Activated naive CD4-positive, alpha-beta T cell treated with anti-CD3 and anti-CD28 coated beads for 36 hours (primary cell): Measurements from ENCODE around the gene RCOR1. TPM values are rescaled to one million over a fixed set of nuclear protein-coding genes. Genes with fewer than 3 reads are reported as not detected.
"Not testable (repeated sequence)": the region's sequence is repeated elsewhere in the genome, so short reads cannot be mapped to it uniquely, and the experiment has no call there.

Source experiments
- CTCF ChIA-PET: fragments of 350-600 bp; sonication (Branson Sonifier 250); formaldehyde crosslinking; loops from one replicate; lab custom pipeline; 2021; ENCODE audit warnings: antibody characterized with exemption; lab: Charles Lee
- DNase-seq: peaks from one replicate; pipeline ENCODE4 v3.0.0-alpha.2; 2020
- H3K27ac Mint-ChIP-seq: one replicate; pipeline ENCODE4 v1.8.0; 2021; ENCODE audit warnings: mild to moderate bottlenecking, mixed read lengths
- H3K27me3 Mint-ChIP-seq: one replicate; pipeline ENCODE4 v1.8.0; 2021; ENCODE audit warnings: low read depth, mixed read lengths
- H3K36me3 Mint-ChIP-seq: one replicate; pipeline ENCODE4 v1.8.0; 2021; ENCODE audit warnings: low read depth, mixed read lengths
- H3K4me1 Mint-ChIP-seq: one replicate; pipeline ENCODE4 v1.8.0; 2021; ENCODE audit warnings: low read depth, mixed read lengths
- H3K4me3 Mint-ChIP-seq: one replicate; pipeline ENCODE4 v1.8.0; 2021; ENCODE audit warnings: mild to moderate bottlenecking, moderate library complexity, mixed read lengths
- H3K9me3 Mint-ChIP-seq: one replicate; pipeline ENCODE4 v1.8.0; 2021; ENCODE audit warnings: mixed read lengths
- intact Hi-C: fragments of 100-400 bp; cut with micrococcal nuclease; formaldehyde crosslinking; loops from one replicate; pipeline ENCODE4 v1.15.1; 2023
- total RNA-seq, 2 experiments: library from RNA; stranded (reverse); gene quantifications; one replicate each; pipeline ENCODE4 v1.2.3, GENCODE V29; 2021

The RCOR1 gene
- total RNA-seq, 2 experiments from 2014 or later: 11.9 to 12.2 TPM

- Mint-ChIP-seq H3K36me3 (peaks cover 9% of the 10 kb centered on the region), H3K4me3 (no peak overlapping the region), H3K4me1 (peaks cover 50% of the 10 kb centered on the region), H3K27ac (no peak overlapping the region), H3K9me3 (no peaks in the 10 kb centered on the region), H3K27me3 (no peaks in the 10 kb centered on the region)
- DNase-seq: no peak
- CTCF ChIA-PET: interaction anchor here (0.5 to 2.1 kb wide), 2 partner anchors 9 to 969 kb away, joined by 3 to 12 read pairs; no protein-coding TSS in a partner anchor
- intact Hi-C loops: no loop called here
Observed at GRCh38 chr14:102603293-102603907, 11.0 kb downstream of the RCOR1 start.

- H3K27ac Mint-ChIP-seq: no peak overlapping the region
- no peak overlapping the region for H3K4me3 Mint-ChIP-seq
- H3K36me3 Mint-ChIP-seq: peaks cover 9% of the 10 kb centered on the region
- H3K4me1 Mint-ChIP-seq: peaks cover 49% of the 10 kb centered on the region
- H3K27me3 Mint-ChIP-seq: no peaks in the 10 kb centered on the region
- intact Hi-C loops: no loop called here
- no peaks in the 10 kb centered on the region for H3K9me3 Mint-ChIP-seq
- CTCF ChIA-PET: interaction anchor here (0.5 to 2.1 kb wide), 2 partner anchors 10 to 969 kb away, joined by 3 to 12 read pairs; no protein-coding TSS in a partner anchor
- no peak for DNase-seq
Observed at GRCh38 chr14:102604183-102604582, 11.7 kb downstream of the RCOR1 start.

GRCh38 chr14:102605029-102605428 lies 12.6 kb downstream of the RCOR1 start:
- Mint-ChIP-seq H3K27me3 (no peaks in the 10 kb centered on the region), H3K4me1 (peaks cover 45% of the 10 kb centered on the region), H3K27ac (no peak overlapping the region), H3K36me3 (peaks cover 7% of the 10 kb centered on the region), H3K4me3 (no peak overlapping the region), H3K9me3 (no peaks in the 10 kb centered on the region)
- CTCF ChIA-PET: no interaction called here
- intact Hi-C loops: no loop called here
- DNase-seq: no peak

GRCh38 chr14:102606296-102606695 lies 13.8 kb downstream of the RCOR1 start:
- peak; percentile 25 for DNase-seq
- Mint-ChIP-seq H3K27me3 (no peaks in the 10 kb centered on the region), H3K4me1 (peaks cover 46% of the 10 kb centered on the region), H3K4me3 (no peak overlapping the region), H3K9me3 (no peaks in the 10 kb centered on the region), H3K27ac (no peak overlapping the region), H3K36me3 (peaks cover 8% of the 10 kb centered on the region)
- CTCF ChIA-PET: interaction anchor here (0.7 to 1.1 kb wide), 2 partner anchors 12 to 88 kb away, joined by 3 read pairs; no protein-coding TSS in a partner anchor
- intact Hi-C loops: loop anchor here (1.0 kb wide), 1 partner anchor 12 kb away; no protein-coding TSS in a partner anchor

GRCh38 chr14:102608064-102608446 lies 15.6 kb downstream of the RCOR1 start:
- CTCF ChIA-PET: interaction anchor here (0.6 to 1.0 kb wide), 2 partner anchors 13 to 40 kb away, joined by 3 read pairs; no protein-coding TSS in a partner anchor
- Mint-ChIP-seq H3K27me3 (no peaks in the 10 kb centered on the region), H3K4me1 (peaks cover 41% of the 10 kb centered on the region), H3K36me3 (peaks cover 9% of the 10 kb centered on the region), H3K4me3 (no peak overlapping the region), H3K27ac (peak overlapping the region; percentile 53), H3K9me3 (no peaks in the 10 kb centered on the region)
- no peak for DNase-seq
- intact Hi-C loops: no loop called here

- DNase-seq: no peak
- intact Hi-C loops: no loop called here
- H3K4me1 Mint-ChIP-seq: peaks cover 23% of the 10 kb centered on the region
- H3K27ac Mint-ChIP-seq: no peak overlapping the region
- H3K27me3 Mint-ChIP-seq: no peaks in the 10 kb centered on the region
- no peaks in the 10 kb centered on the region for H3K9me3 Mint-ChIP-seq
- CTCF ChIA-PET: interaction anchor here (1.0 to 1.9 kb wide), 3 partner anchors 15 to 83 kb away, joined by 3 to 10 read pairs (median 3); no protein-coding TSS in a partner anchor
- no peak overlapping the region for H3K4me3 Mint-ChIP-seq
- H3K36me3 Mint-ChIP-seq: peaks cover 11% of the 10 kb centered on the region
Observed at GRCh38 chr14:102610968-102611811, 18.7 kb downstream of the RCOR1 start.

GRCh38 chr14:102616318-102616717 lies 23.9 kb downstream of the RCOR1 start:
- intact Hi-C loops: no loop called here
- peaks cover 19% of the 10 kb centered on the region for H3K4me1 Mint-ChIP-seq
- peaks cover 9% of the 10 kb centered on the region for H3K36me3 Mint-ChIP-seq
- no peak overlapping the region for H3K4me3 Mint-ChIP-seq
- CTCF ChIA-PET: interaction anchor here (1.4 kb wide), 1 partner anchor 22 kb away, joined by 5 read pairs; no protein-coding TSS in a partner anchor
- H3K9me3 Mint-ChIP-seq: no peaks in the 10 kb centered on the region
- no peak overlapping the region for H3K27ac Mint-ChIP-seq
- H3K27me3 Mint-ChIP-seq: no peaks in the 10 kb centered on the region
- no peak for DNase-seq

GRCh38 chr14:102616799-102617198 lies 24.4 kb downstream of the RCOR1 start:
- Mint-ChIP-seq H3K27me3 (no peaks in the 10 kb centered on the region), H3K9me3 (no peaks in the 10 kb centered on the region), H3K36me3 (peaks cover 8% of the 10 kb centered on the region), H3K4me3 (no peak overlapping the region), H3K27ac (no peak overlapping the region), H3K4me1 (peaks cover 24% of the 10 kb centered on the region)
- DNase-seq: no peak
- CTCF ChIA-PET: interaction anchor here (1.4 kb wide), 1 partner anchor 22 kb away, joined by 5 read pairs; no protein-coding TSS in a partner anchor
- intact Hi-C loops: no loop called here

GRCh38 chr14:102619012-102619411 lies 26.6 kb downstream of the RCOR1 start:
- CTCF ChIA-PET: interaction anchor here (1.0 kb wide), 2 partner anchors 10 to 16 kb away, joined by 3 to 4 read pairs; no protein-coding TSS in a partner anchor
- H3K36me3 Mint-ChIP-seq, H3K4me3 Mint-ChIP-seq: not testable (repeated sequence)

GRCh38 chr14:102620413-102620812 lies 28.0 kb downstream of the RCOR1 start:
- Mint-ChIP-seq H3K9me3 (no peaks in the 10 kb centered on the region), H3K4me1 (peaks cover 39% of the 10 kb centered on the region), H3K4me3 (no peak overlapping the region), H3K36me3 (peaks cover 3% of the 10 kb centered on the region), H3K27ac (no peak overlapping the region), H3K27me3 (no peaks in the 10 kb centered on the region)
- intact Hi-C loops: no loop called here
- CTCF ChIA-PET: no interaction called here
- DNase-seq: no peak

More at GRCh38 chr14:102619012-102619411, 26.6 kb downstream of the RCOR1 start:
- H3K27ac Mint-ChIP-seq, H3K27me3 Mint-ChIP-seq, H3K9me3 Mint-ChIP-seq, DNase-seq, intact Hi-C loops: not testable (repeated sequence)
- H3K4me1 Mint-ChIP-seq: peaks cover 37% of the 10 kb centered on the region

- Mint-ChIP-seq H3K27me3 (no peaks in the 10 kb centered on the region), H3K36me3 (peaks cover 3% of the 10 kb centered on the region), H3K9me3 (no peaks in the 10 kb centered on the region), H3K4me3 (no peak overlapping the region), H3K27ac (no peak overlapping the region), H3K4me1 (peaks cover 48% of the 10 kb centered on the region)
- CTCF ChIA-PET: no interaction called here
- intact Hi-C loops: no loop called here
- peak; percentile 33 for DNase-seq
Observed at GRCh38 chr14:102622262-102622885, 29.9 kb downstream of the RCOR1 start.

- H3K9me3 Mint-ChIP-seq: no peaks in the 10 kb centered on the region
- H3K36me3 Mint-ChIP-seq: peaks cover 3% of the 10 kb centered on the region
- DNase-seq: no peak
- H3K4me3 Mint-ChIP-seq: no peak overlapping the region
- intact Hi-C loops: no loop called here
- CTCF ChIA-PET: interaction anchor here (0.6 to 0.7 kb wide), 2 partner anchors 99 to 518 kb away, joined by 4 to 5 read pairs; no protein-coding TSS in a partner anchor
- H3K27ac Mint-ChIP-seq: no peak overlapping the region
- peaks cover 57% of the 10 kb centered on the region for H3K4me1 Mint-ChIP-seq
- H3K27me3 Mint-ChIP-seq: no peaks in the 10 kb centered on the region
Observed at GRCh38 chr14:102624666-102625065, 32.2 kb downstream of the RCOR1 start.
